Progenitor cell of endocrine pancreas (in vitro differentiated cells): ENCODE measurements around the gene KLHL13. TPM values are rescaled to one million over a fixed set of nuclear protein-coding genes. Genes with fewer than 3 reads are reported as not detected.

Source experiments
- DNase-seq: peaks from one replicate; pipeline ENCODE4 v3.0.0; 2021; ENCODE audit warnings: low spot score; ENCODE audit not compliant: unreplicated experiment
- H3K27ac Mint-ChIP-seq: 2 replicates; pipeline ENCODE4 v1.8.0; 2021; ENCODE audit warnings: mild to moderate bottlenecking, moderate library complexity, mixed read lengths
- H3K27me3 Mint-ChIP-seq: 2 replicates; pipeline ENCODE4 v1.8.0; 2021; ENCODE audit warnings: mixed read lengths
- H3K36me3 Mint-ChIP-seq: 2 replicates; pipeline ENCODE4 v1.8.0; 2022; ENCODE audit warnings: mixed read lengths; ENCODE audit not compliant: insufficient read depth
- H3K4me1 Mint-ChIP-seq: 2 replicates; pipeline ENCODE4 v1.8.0; 2021; ENCODE audit warnings: low read depth, mixed read lengths
- H3K4me3 Mint-ChIP-seq: 2 replicates; pipeline ENCODE4 v1.8.0; 2021; ENCODE audit warnings: low read depth, mild to moderate bottlenecking, moderate library complexity, mixed read lengths
- H3K9me3 Mint-ChIP-seq: 2 replicates; pipeline ENCODE4 v1.8.0; 2021; ENCODE audit warnings: low read depth, mixed read lengths
- CTCF ChIP-seq: fragments of 200-600 bp; sonication (generic); IDR thresholded peaks from one replicate; pipeline ENCODE4 v1.5.0; 2021; ENCODE audit warnings: antibody characterized with exemption, mild to moderate bottlenecking; ENCODE audit not compliant: unreplicated experiment
- total RNA-seq: library from RNA; stranded (reverse); gene quantifications from 2 replicates; pipeline ENCODE4 v1.2.1, GENCODE V29; 2021

KLHL13 gene
- total RNA-seq, 1 donor from 2014 or later = 5.6 TPM

GRCh38 chrX:117978402-117978801 is 138.2 kb downstream of the KLHL13 start:
- no peak for TF ChIP-seq CTCF
- no peak overlapping the region for H3K27ac Mint-ChIP-seq
- DNase-seq = no peak
- no peaks in the 10 kb centered on the region for H3K27me3 Mint-ChIP-seq
- H3K4me3 Mint-ChIP-seq = no peak overlapping the region
- no peaks in the 10 kb centered on the region for H3K36me3 Mint-ChIP-seq
- H3K9me3 Mint-ChIP-seq = peaks cover 5% of the 10 kb centered on the region
- peaks cover 3% of the 10 kb centered on the region for H3K4me1 Mint-ChIP-seq

- H3K27me3 Mint-ChIP-seq = no peaks in the 10 kb centered on the region
- H3K9me3 Mint-ChIP-seq = peaks cover 5% of the 10 kb centered on the region
- no peak for TF ChIP-seq CTCF
- DNase-seq = no peak
- no peak overlapping the region for H3K4me3 Mint-ChIP-seq
- no peaks in the 10 kb centered on the region for H3K36me3 Mint-ChIP-seq
- peaks cover 11% of the 10 kb centered on the region for H3K4me1 Mint-ChIP-seq
- no peak overlapping the region for H3K27ac Mint-ChIP-seq
Measured at GRCh38 chrX:117977526-117977925, 139.1 kb downstream of the KLHL13 start.

- Mint-ChIP-seq H3K9me3 (peaks cover 7% of the 10 kb centered on the region), H3K27me3 (no peaks in the 10 kb centered on the region), H3K4me1 (peaks cover 20% of the 10 kb centered on the region), H3K36me3 (no peaks in the 10 kb centered on the region), H3K4me3 (no peak overlapping the region), H3K27ac (peak overlapping the region; percentile 38)
- no peak for TF ChIP-seq CTCF
- DNase-seq = no peak
Measured at GRCh38 chrX:117973110-117973807, 143.4 kb downstream of the KLHL13 start.

GRCh38 chrX:117972711-117973109 is 143.9 kb downstream of the KLHL13 start:
- Mint-ChIP-seq H3K27ac (no peak overlapping the region), H3K27me3 (no peaks in the 10 kb centered on the region), H3K9me3 (peaks cover 5% of the 10 kb centered on the region), H3K4me3 (no peak overlapping the region), H3K36me3 (no peaks in the 10 kb centered on the region), H3K4me1 (peaks cover 20% of the 10 kb centered on the region)
- DNase-seq = no peak
- TF ChIP-seq CTCF = no peak

- no peak for DNase-seq
- H3K36me3 Mint-ChIP-seq = peaks cover 3% of the 10 kb centered on the region
- H3K27me3 Mint-ChIP-seq = no peaks in the 10 kb centered on the region
- peaks cover 20% of the 10 kb centered on the region for H3K4me1 Mint-ChIP-seq
- no peak overlapping the region for H3K27ac Mint-ChIP-seq
- H3K9me3 Mint-ChIP-seq = peaks cover 11% of the 10 kb centered on the region
- H3K4me3 Mint-ChIP-seq = no peak overlapping the region
- no peak for TF ChIP-seq CTCF
Measured at GRCh38 chrX:117969782-117970181, 146.8 kb downstream of the KLHL13 start.
